CD14-positive monocyte (primary cell): Measurements from ENCODE around the gene PCSK7. TPM values are rescaled to one million over a fixed set of nuclear protein-coding genes. Genes with fewer than 3 reads are reported as not detected.
A peak's percentile ranks its signal among the peaks of the same experiment; 100 is the strongest.
"Not testable (repeated sequence)": the region's sequence is repeated elsewhere in the genome, so short reads cannot be mapped to it uniquely, and the experiment has no call there.

Experiments used
- DNase-seq, 3 donors: peaks; one replicate each; pipeline ENCODE4 v3.0.0-alpha.2; 2011 to 2022
- H2AFZ ChIP-seq: 2 replicates; pipeline ENCODE4 v1.6.0; 2012; ENCODE audit warnings: mild to moderate bottlenecking, low read depth, low read length, inconsistent platforms; ENCODE audit not compliant: insufficient read depth, poor library complexity, severe bottlenecking
- H3K27ac ChIP-seq, 2 donors: 1 replicate in 1 of 2; 2 replicates in 1 of 2; pipeline ENCODE4 v1.5.1; 2012 to 2013; ENCODE audit warnings: low read length in 2 of 2, control low read depth in 1 of 2, inconsistent platforms in 1 of 2, low read depth in 1 of 2, mild to moderate bottlenecking in 1 of 2
- H3K27me3 ChIP-seq, 2 donors: one replicate each; pipeline versions ENCODE4 v1.6.0 to v1.6.1; 2011 to 2013; ENCODE audit warnings: low read length in 2 of 2; ENCODE audit not compliant: control insufficient read depth in 2 of 2, insufficient read depth in 2 of 2
- H3K36me3 ChIP-seq, 2 donors: replicated peaks in 1 of 2; 1 replicate in 1 of 2; 2 replicates in 1 of 2; pipeline versions ENCODE4 v1.5.1 to v1.6.1; 2012 to 2013; ENCODE audit warnings: low read length in 2 of 2, control low read depth in 1 of 2, inconsistent platforms in 1 of 2, mild to moderate bottlenecking in 1 of 2; ENCODE audit not compliant: insufficient read depth in 2 of 2, control insufficient read depth in 1 of 2
- H3K4me1 ChIP-seq, 2 donors: 1 replicate in 1 of 2; 2 replicates in 1 of 2; pipeline versions ENCODE4 v1.5.1 to v1.6.1; 2012 to 2013; ENCODE audit warnings: low read length in 2 of 2, control low read depth in 1 of 2, inconsistent platforms in 1 of 2, mild to moderate bottlenecking in 1 of 2, moderate library complexity in 1 of 2; ENCODE audit not compliant: insufficient read depth in 2 of 2, control insufficient read depth in 1 of 2
- H3K4me2 ChIP-seq: replicated peaks from 2 replicates; pipeline ENCODE3; 2012; ENCODE audit warnings: low read length, moderate library complexity, mild to moderate bottlenecking; ENCODE audit not compliant: poor library complexity, severe bottlenecking; ENCODE audit errors: extremely low read depth
- H3K4me3 ChIP-seq, 3 experiments: fragments of 200-600 bp in 1 of 3; sonication (generic) in 1 of 3; replicated peaks in 1 of 3; 1 replicate in 2 of 3; 2 replicates in 1 of 3; pipeline ENCODE4 v1.5.1; 2011 to 2013; ENCODE audit warnings: low read length in 3 of 3, mild to moderate bottlenecking in 3 of 3, control low read depth in 2 of 3, low read depth in 2 of 3, inconsistent platforms in 1 of 3, moderate library complexity in 1 of 3
- H3K79me2 ChIP-seq: 2 replicates; pipeline ENCODE4 v1.6.0; 2012; ENCODE audit warnings: mild to moderate bottlenecking, control low read depth, inconsistent platforms, low read length, moderate library complexity; ENCODE audit not compliant: insufficient read depth
- H3K9ac ChIP-seq: 2 replicates; pipeline ENCODE4 v1.6.0; 2017; ENCODE audit warnings: low read length, mild to moderate bottlenecking; ENCODE audit not compliant: insufficient read depth, poor library complexity, severe bottlenecking
- H3K9me3 ChIP-seq, 2 donors: replicated peaks in 1 of 2; 1 replicate in 1 of 2; 2 replicates in 1 of 2; pipeline versions ENCODE4 v1.5.1 to v1.6.1; 2012 to 2013; ENCODE audit warnings: low read length in 2 of 2, control low read depth in 1 of 2; ENCODE audit not compliant: control insufficient read depth in 1 of 2, insufficient read depth in 1 of 2
- H4K20me1 ChIP-seq: 2 replicates; pipeline ENCODE4 v1.6.0; 2012; ENCODE audit warnings: mild to moderate bottlenecking, low read length, control low read depth, moderate library complexity; ENCODE audit not compliant: insufficient read depth
- H3K27ac Mint-ChIP-seq, 7 donors: one replicate each; pipeline ENCODE4 v1.8.0; 2020; ENCODE audit warnings: mild to moderate bottlenecking in 7 of 7, mixed read lengths in 7 of 7, moderate library complexity in 6 of 7, inconsistent platforms in 2 of 7
- H3K27me3 Mint-ChIP-seq, 3 donors: one replicate each; pipeline ENCODE4 v1.8.0; 2021 to 2022; ENCODE audit warnings: low read depth in 3 of 3, mild to moderate bottlenecking in 3 of 3, mixed read lengths in 3 of 3, moderate library complexity in 3 of 3, inconsistent platforms in 1 of 3
- H3K36me3 Mint-ChIP-seq, 2 donors: one replicate each; pipeline ENCODE4 v1.8.0; 2020; ENCODE audit warnings: mixed read lengths in 2 of 2, inconsistent platforms in 1 of 2, mild to moderate bottlenecking in 1 of 2
- H3K4me1 Mint-ChIP-seq: one replicate; pipeline ENCODE4 v1.8.0; 2020; ENCODE audit warnings: mild to moderate bottlenecking, mixed read lengths
- H3K4me3 Mint-ChIP-seq, 2 donors: one replicate each; pipeline ENCODE4 v1.8.0; 2020; ENCODE audit warnings: mild to moderate bottlenecking in 2 of 2, mixed read lengths in 2 of 2, moderate library complexity in 1 of 2
- H3K9me3 Mint-ChIP-seq, 7 donors: one replicate each; pipeline ENCODE4 v1.8.0; 2020 to 2022; ENCODE audit warnings: mixed read lengths in 7 of 7, mild to moderate bottlenecking in 6 of 7, moderate library complexity in 6 of 7, inconsistent platforms in 2 of 7
- CTCF ChIP-seq: fragments of 200-600 bp; IDR thresholded peaks from one replicate; pipeline ENCODE4 v1.8.0; 2022; ENCODE audit warnings: antibody characterized with exemption, mild to moderate bottlenecking
- WGBS: methylation state at CpG from one replicate; pipeline ENCODE4 v1.1.5; 2013; ENCODE audit warnings: missing lambda C conversion rate; ENCODE audit not compliant: insufficient coverage; 5-methylcytosine and 5-hydroxymethylcytosine counted together
- intact Hi-C, 2 donors: fragments of 100-400 bp; cut with micrococcal nuclease; formaldehyde crosslinking; loops; one replicate each; pipeline versions ENCODE4 v1.15.0 to v1.15.1; 2023
- polyA plus RNA-seq, 3 donors: library from polyadenylated mRNA; depleted of rRNA in 1 of 3; unstranded in 2 of 3; stranded (reverse) in 1 of 3; fragments of 300-500 nt in 2 of 3; fragments of >200 nt in 1 of 3; fragmentation: Illumina TruSeq in 2 of 3; gene quantifications; 1 replicate in 2 of 3; 2 replicates in 1 of 3; pipeline ENCODE4 v1.2.3, GENCODE V29; 2012 to 2021

The PCSK7 gene
- polyA plus RNA-seq, 3 donors, result 6.1 to 93.8 (median 9.5) TPM

- H3K79me2 ChIP-seq, result peaks cover 20% of the 10 kb centered on the region
- H3K9me3 Mint-ChIP-seq, result no peaks in the 10 kb centered on the region
- H3K27me3 Mint-ChIP-seq, result peaks cover 0 to 5% (median 2%) of the 10 kb centered on the region in 3 donors
- peak overlapping the region in 2 of 3 experiments; percentile 4 to 69 for H3K4me3 ChIP-seq
- intact Hi-C loops, result no loop called here
- H4K20me1 ChIP-seq, result no peaks in the 10 kb centered on the region
- no peaks in the 10 kb centered on the region for H3K27me3 ChIP-seq
- WGBS, result 45% methylated on average over 2 of the region's 5 CpGs
- H3K4me1 ChIP-seq, result peaks cover 68 to 74% of the 10 kb centered on the region in 2 donors
- H3K4me1 Mint-ChIP-seq, result peaks cover 64% of the 10 kb centered on the region
- H3K27ac Mint-ChIP-seq, result peak overlapping the region in 6 of 7 donors; percentile 86 to 98 (median 94)
- H3K4me2 ChIP-seq, result peak overlapping the region; percentile 69
- no peak for TF ChIP-seq CTCF
- H2AFZ ChIP-seq, result peak overlapping the region; percentile 48
- peaks cover 45 to 51% of the 10 kb centered on the region in 2 donors for H3K36me3 ChIP-seq
- peak overlapping the region; percentile 90 to 92 for H3K27ac ChIP-seq
- no peaks in the 10 kb centered on the region for H3K9me3 ChIP-seq
- H3K9ac ChIP-seq, result peak overlapping the region; percentile 60
- peaks cover 65 to 90% of the 10 kb centered on the region in 2 donors for H3K36me3 Mint-ChIP-seq
- H3K4me3 Mint-ChIP-seq, result peak overlapping the region; percentile 61 to 76
- DNase-seq, result peak; percentile 69 to 85 (median 78)
These were observed 46.0 kb downstream of the PCSK7 start for GRCh38 chr11:117185736-117186430.

DNA sequence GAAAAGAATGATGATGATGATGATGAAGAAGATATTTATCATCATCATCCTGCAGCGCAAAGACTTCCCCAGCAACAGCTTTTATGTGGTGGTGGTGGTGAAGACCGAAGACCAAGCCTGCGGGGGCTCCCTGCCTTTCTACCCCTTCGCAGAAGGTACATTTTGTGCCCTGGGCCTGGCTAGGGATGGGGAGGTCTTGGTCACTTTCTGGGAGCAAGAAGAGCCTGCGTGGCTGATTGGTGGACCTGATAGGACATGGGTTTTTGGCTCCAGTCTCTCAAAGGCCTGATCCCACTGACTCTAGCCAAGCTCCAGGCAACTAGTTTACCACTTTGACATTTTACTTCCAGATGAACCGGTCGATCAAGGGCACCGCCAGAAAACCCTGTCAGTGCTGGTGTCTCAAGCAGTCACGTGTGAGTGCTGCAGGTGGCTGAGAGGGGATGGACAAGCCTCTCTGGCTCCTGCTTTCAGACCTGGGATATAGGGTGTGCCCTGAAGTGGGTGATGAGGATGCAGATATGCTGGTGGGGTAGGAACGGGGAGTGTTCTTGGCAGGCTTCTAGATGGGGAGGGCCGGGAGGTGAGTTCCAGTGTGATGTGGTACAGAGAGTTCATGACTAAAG, 48.0 kb downstream of the PCSK7 start:
- Histone ChIP-seq H3K4me3 (no peak overlapping the region), H3K27me3 (no peaks in the 10 kb centered on the region), H3K4me2 (no peak overlapping the region), H4K20me1 (no peaks in the 10 kb centered on the region), H3K9ac (no peak overlapping the region), H2AFZ (no peak overlapping the region), H3K79me2 (peaks cover 37% of the 10 kb centered on the region), H3K4me1 (peaks cover 67 to 72% of the 10 kb centered on the region in 2 donors), H3K9me3 (no peaks in the 10 kb centered on the region), H3K27ac (peak overlapping the region in 1 of 2 donors; percentile 2), H3K36me3 (peaks cover 34 to 39% of the 10 kb centered on the region in 2 donors)
- Mint-ChIP-seq H3K27ac (peak overlapping the region in 4 of 7 donors; percentile 10 to 63 (median 23)), H3K4me1 (peaks cover 62% of the 10 kb centered on the region), H3K4me3 (no peak overlapping the region), H3K9me3 (no peaks in the 10 kb centered on the region), H3K36me3 (peaks cover 56 to 72% of the 10 kb centered on the region in 2 donors), H3K27me3 (peaks cover 0 to 4% (median 2%) of the 10 kb centered on the region in 3 donors)
- no peak for TF ChIP-seq CTCF
- intact Hi-C loops, result loop anchor here (5.0 kb wide), 2 partner anchors 38 to 43 kb away; no protein-coding TSS in a partner anchor
- DNase-seq, result no peak
- 97% methylated on average over 8 of the region's 11 CpGs for WGBS

GRCh38 chr11:117183178-117183577, 48.7 kb downstream of the PCSK7 start:
- peaks cover 28 to 34% of the 10 kb centered on the region in 2 donors for H3K36me3 ChIP-seq
- not testable (repeated sequence) for H3K9me3 ChIP-seq, H3K4me3 Mint-ChIP-seq, H4K20me1 ChIP-seq, H3K27me3 Mint-ChIP-seq, H3K9me3 Mint-ChIP-seq, H3K4me3 ChIP-seq, H3K4me2 ChIP-seq, H3K9ac ChIP-seq, H2AFZ ChIP-seq, H3K27me3 ChIP-seq, H3K27ac ChIP-seq, H3K27ac Mint-ChIP-seq, DNase-seq
- H3K79me2 ChIP-seq, result peaks cover 37% of the 10 kb centered on the region
- intact Hi-C loops, result loop anchor here (5.0 kb wide), 2 partner anchors 39 to 44 kb away; no protein-coding TSS in a partner anchor
- Mint-ChIP-seq H3K36me3 (peaks cover 50 to 65% of the 10 kb centered on the region in 2 donors), H3K4me1 (peaks cover 58% of the 10 kb centered on the region)
- 100% methylated on average over 7 of the region's 13 CpGs for WGBS
- peaks cover 62 to 70% of the 10 kb centered on the region in 2 donors for H3K4me1 ChIP-seq
